Neural cell (in vitro differentiated cells): ENCODE data around the gene ZG16B. TPM values are rescaled to one million over a fixed set of nuclear protein-coding genes. Genes with fewer than 3 reads are reported as not detected.

Source experiments
- H2AFZ ChIP-seq: fragments of 200-600, 300-800 bp; sonication (generic), shearing (Covaris generic); 2 replicates; pipeline ENCODE4 v1.6.0; 2014; ENCODE audit warnings: low read depth, mild to moderate bottlenecking, antibody characterized with exemption, low read length, moderate library complexity
- H3F3A ChIP-seq: fragments of 200-600 bp; shearing (Covaris generic); 2 replicates; pipeline ENCODE4 v1.6.1; 2016; ENCODE audit warnings: mild to moderate bottlenecking, moderate library complexity, mixed read lengths, antibody characterized with exemption, low read length; ENCODE audit not compliant: insufficient read depth, poor library complexity, severe bottlenecking
- H3K27ac ChIP-seq: fragments of 200-600, 300-800 bp; sonication (generic), shearing (Covaris generic); 2 replicates; pipeline ENCODE4 v1.5.1; 2014; ENCODE audit warnings: mild to moderate bottlenecking, low read length, moderate library complexity
- H3K27me3 ChIP-seq: fragments of 300-800, 200-600 bp; sonication (generic), shearing (Covaris generic); 2 replicates; pipeline ENCODE4 v1.6.0; 2014; ENCODE audit warnings: mild to moderate bottlenecking, low read depth, low read length, moderate library complexity; ENCODE audit not compliant: insufficient read depth
- H3K36me3 ChIP-seq: fragments of 300-800, 200-600 bp; sonication (generic), shearing (Covaris generic); 2 replicates; pipeline ENCODE4 v1.5.1; 2014; ENCODE audit warnings: mild to moderate bottlenecking, antibody characterized with exemption, low read length, moderate library complexity; ENCODE audit not compliant: insufficient read depth
- H3K4me2 ChIP-seq: fragments of 300-800, 200-600 bp; sonication (generic), shearing (Covaris generic); 2 replicates; pipeline ENCODE4 v1.6.0; 2014; ENCODE audit warnings: mild to moderate bottlenecking, low read length
- H3K4me3 ChIP-seq: fragments of 300-800, 200-600 bp; sonication (generic), shearing (Covaris generic); 2 replicates; pipeline ENCODE4 v1.5.1; 2014; ENCODE audit warnings: mild to moderate bottlenecking, low read length, moderate library complexity
- H3K79me2 ChIP-seq: fragments of 200-600 bp; shearing (Covaris generic); replicated peaks from 2 replicates; pipeline ENCODE4 v1.6.0; 2014; ENCODE audit warnings: mild to moderate bottlenecking, low read length, moderate library complexity; ENCODE audit not compliant: insufficient read depth
- H3K9ac ChIP-seq: fragments of 300-800, 200-600 bp; sonication (generic), shearing (Covaris generic); 2 replicates; pipeline ENCODE4 v1.6.1; 2016; ENCODE audit warnings: mild to moderate bottlenecking, low read length, mixed read lengths
- H3K9me2 ChIP-seq: fragments of 200-600 bp; shearing (Covaris generic); 2 replicates; pipeline ENCODE4 v1.6.1; 2016; ENCODE audit warnings: mild to moderate bottlenecking, low read length, mixed read lengths; ENCODE audit not compliant: insufficient read depth
- H3K9me3 ChIP-seq: fragments of 200-600, 300-800 bp; sonication (generic), shearing (Covaris generic); 2 replicates; pipeline ENCODE4 v1.6.1; 2016; ENCODE audit warnings: mild to moderate bottlenecking, mixed run types, low read length, moderate library complexity, mixed read lengths
- H4K20me1 ChIP-seq: fragments of 200-600 bp; shearing (Covaris generic); 2 replicates; pipeline ENCODE4 v1.6.1; 2016; ENCODE audit warnings: mild to moderate bottlenecking, mixed run types; ENCODE audit not compliant: insufficient read depth
- EP300 ChIP-seq: fragments of 450-650 bp; conservative IDR thresholded peaks from 2 replicates; pipeline ENCODE4 v1.6.1; 2014; ENCODE audit warnings: antibody characterized with exemption, mild to moderate bottlenecking, moderate library complexity; ENCODE audit not compliant: poor library complexity, severe bottlenecking
- EZH2 ChIP-seq: fragments of 200-600, 300-800 bp; shearing (Covaris generic), sonication (generic); IDR thresholded peaks from 2 replicates; pipeline ENCODE4 v1.6.1; 2014; ENCODE audit warnings: antibody characterized with exemption, low read length, borderline replicate concordance, mild to moderate bottlenecking; ENCODE audit not compliant: insufficient read depth, poor library complexity, severe bottlenecking
- MXI1 ChIP-seq: fragments of 450-650 bp; conservative IDR thresholded peaks from 2 replicates; pipeline ENCODE4 v1.6.1; 2014; ENCODE audit warnings: antibody characterized with exemption, mild to moderate bottlenecking; ENCODE audit not compliant: poor library complexity, severe bottlenecking
- POLR2AphosphoS5 ChIP-seq: IDR thresholded peaks from 2 replicates; pipeline ENCODE4 v1.6.1; 2012
- RAD21 ChIP-seq: fragments of 450-650 bp; conservative IDR thresholded peaks from 2 replicates; pipeline ENCODE4 v1.6.1; 2014; ENCODE audit warnings: antibody characterized with exemption, mild to moderate bottlenecking, moderate library complexity
- SMC3 ChIP-seq: fragments of 450-650 bp; conservative IDR thresholded peaks from 2 replicates; pipeline ENCODE4 v1.6.1; 2014; ENCODE audit warnings: antibody characterized with exemption, mild to moderate bottlenecking, moderate library complexity; ENCODE audit not compliant: poor library complexity
- TAF1 ChIP-seq: IDR thresholded peaks from 2 replicates; pipeline ENCODE4 v1.6.1; 2012; ENCODE audit warnings: low read depth
- polyA plus RNA-seq: library from polyadenylated mRNA; depleted of rRNA; stranded (reverse); fragments of >200 nt; gene quantifications from 2 replicates; pipeline ENCODE4 v1.2.3, GENCODE V29; 2014
- TF ChIP-seq, protein P1 (sequence below): fragments of 450-650 bp; IDR thresholded peaks from 2 replicates; pipeline ENCODE4 v1.5.1; 2014; ENCODE audit warnings: antibody characterized with exemption, mild to moderate bottlenecking, moderate library complexity; ENCODE audit not compliant: poor library complexity, severe bottlenecking
- TF ChIP-seq, protein P2 (sequence below): IDR thresholded peaks from 2 replicates; pipeline ENCODE4 v1.6.1; 2012; ENCODE audit warnings: borderline replicate concordance

The ZG16B gene
- polyA plus RNA-seq, 1 donor from 2014 or later, result not detected

DNA sequence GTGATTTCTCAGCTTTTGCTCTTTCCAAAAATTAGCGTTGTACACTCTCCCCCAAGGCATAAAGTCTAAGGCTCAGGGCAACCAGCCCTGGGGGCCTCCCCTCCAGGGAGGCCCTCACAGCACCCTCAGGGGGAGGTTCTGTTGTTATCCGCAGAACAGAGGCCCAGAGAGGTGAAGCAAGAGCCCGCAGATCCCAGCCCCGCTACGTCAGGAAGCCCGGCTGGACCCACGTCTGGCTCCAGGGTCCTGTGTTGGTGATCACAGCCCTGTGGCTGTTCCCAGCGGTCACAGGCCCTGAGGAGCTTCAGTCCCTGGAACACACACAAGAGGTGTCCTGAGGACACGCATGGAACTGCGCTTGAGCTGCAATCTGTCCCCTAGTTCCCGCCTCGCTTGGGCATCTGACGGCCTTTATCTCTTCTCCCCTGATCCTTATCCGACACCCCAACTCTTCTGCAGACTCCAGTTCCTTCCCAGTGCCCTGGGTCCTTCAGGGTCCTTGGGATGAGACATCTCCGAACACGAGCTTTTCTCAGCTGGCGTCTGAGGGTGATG is 1.1 kb upstream of the ZG16B start:
- no peak overlapping the region for H3K9ac ChIP-seq
- no peaks in the 10 kb centered on the region for H3K9me2 ChIP-seq
- H3K4me2 ChIP-seq, result no peak overlapping the region
- H3K36me3 ChIP-seq, result no peaks in the 10 kb centered on the region
- no peak overlapping the region for H2AFZ ChIP-seq
- no peak overlapping the region for H3K27ac ChIP-seq
- no peak for TF ChIP-seq SMC3
- no peak for TF ChIP-seq EP300
- TF ChIP-seq TAF1, result no peak
- TF ChIP-seq, protein P1, sequence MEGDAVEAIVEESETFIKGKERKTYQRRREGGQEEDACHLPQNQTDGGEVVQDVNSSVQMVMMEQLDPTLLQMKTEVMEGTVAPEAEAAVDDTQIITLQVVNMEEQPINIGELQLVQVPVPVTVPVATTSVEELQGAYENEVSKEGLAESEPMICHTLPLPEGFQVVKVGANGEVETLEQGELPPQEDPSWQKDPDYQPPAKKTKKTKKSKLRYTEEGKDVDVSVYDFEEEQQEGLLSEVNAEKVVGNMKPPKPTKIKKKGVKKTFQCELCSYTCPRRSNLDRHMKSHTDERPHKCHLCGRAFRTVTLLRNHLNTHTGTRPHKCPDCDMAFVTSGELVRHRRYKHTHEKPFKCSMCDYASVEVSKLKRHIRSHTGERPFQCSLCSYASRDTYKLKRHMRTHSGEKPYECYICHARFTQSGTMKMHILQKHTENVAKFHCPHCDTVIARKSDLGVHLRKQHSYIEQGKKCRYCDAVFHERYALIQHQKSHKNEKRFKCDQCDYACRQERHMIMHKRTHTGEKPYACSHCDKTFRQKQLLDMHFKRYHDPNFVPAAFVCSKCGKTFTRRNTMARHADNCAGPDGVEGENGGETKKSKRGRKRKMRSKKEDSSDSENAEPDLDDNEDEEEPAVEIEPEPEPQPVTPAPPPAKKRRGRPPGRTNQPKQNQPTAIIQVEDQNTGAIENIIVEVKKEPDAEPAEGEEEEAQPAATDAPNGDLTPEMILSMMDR, result no peak
- no peak for TF ChIP-seq RAD21
- TF ChIP-seq, protein P2, sequence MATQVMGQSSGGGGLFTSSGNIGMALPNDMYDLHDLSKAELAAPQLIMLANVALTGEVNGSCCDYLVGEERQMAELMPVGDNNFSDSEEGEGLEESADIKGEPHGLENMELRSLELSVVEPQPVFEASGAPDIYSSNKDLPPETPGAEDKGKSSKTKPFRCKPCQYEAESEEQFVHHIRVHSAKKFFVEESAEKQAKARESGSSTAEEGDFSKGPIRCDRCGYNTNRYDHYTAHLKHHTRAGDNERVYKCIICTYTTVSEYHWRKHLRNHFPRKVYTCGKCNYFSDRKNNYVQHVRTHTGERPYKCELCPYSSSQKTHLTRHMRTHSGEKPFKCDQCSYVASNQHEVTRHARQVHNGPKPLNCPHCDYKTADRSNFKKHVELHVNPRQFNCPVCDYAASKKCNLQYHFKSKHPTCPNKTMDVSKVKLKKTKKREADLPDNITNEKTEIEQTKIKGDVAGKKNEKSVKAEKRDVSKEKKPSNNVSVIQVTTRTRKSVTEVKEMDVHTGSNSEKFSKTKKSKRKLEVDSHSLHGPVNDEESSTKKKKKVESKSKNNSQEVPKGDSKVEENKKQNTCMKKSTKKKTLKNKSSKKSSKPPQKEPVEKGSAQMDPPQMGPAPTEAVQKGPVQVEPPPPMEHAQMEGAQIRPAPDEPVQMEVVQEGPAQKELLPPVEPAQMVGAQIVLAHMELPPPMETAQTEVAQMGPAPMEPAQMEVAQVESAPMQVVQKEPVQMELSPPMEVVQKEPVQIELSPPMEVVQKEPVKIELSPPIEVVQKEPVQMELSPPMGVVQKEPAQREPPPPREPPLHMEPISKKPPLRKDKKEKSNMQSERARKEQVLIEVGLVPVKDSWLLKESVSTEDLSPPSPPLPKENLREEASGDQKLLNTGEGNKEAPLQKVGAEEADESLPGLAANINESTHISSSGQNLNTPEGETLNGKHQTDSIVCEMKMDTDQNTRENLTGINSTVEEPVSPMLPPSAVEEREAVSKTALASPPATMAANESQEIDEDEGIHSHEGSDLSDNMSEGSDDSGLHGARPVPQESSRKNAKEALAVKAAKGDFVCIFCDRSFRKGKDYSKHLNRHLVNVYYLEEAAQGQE, result no peak
- TF ChIP-seq EZH2, result no peak
- H3K79me2 ChIP-seq, result no peaks in the 10 kb centered on the region
- H3K27me3 ChIP-seq, result no peaks in the 10 kb centered on the region
- no peaks in the 10 kb centered on the region for H3F3A ChIP-seq
- H3K4me3 ChIP-seq, result no peak overlapping the region
- no peaks in the 10 kb centered on the region for H3K9me3 ChIP-seq
- H4K20me1 ChIP-seq, result no peaks in the 10 kb centered on the region

DNA sequence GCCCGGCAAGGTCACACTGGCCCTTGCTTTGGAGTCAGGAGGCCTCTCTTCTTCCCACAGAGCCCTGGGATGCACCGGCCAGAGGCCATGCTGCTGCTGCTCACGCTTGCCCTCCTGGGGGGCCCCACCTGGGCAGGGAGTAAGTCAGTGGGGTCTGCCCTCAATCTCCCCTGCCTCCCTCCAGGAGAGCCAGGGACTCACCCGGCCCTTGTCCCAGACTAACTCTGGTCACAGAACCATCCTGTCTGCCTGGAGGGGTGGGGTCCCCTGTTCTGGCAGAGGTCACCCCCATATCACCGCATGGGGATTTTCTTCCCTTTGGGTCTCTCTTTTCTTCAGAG is 222 bp downstream of the ZG16B start:
- no peaks in the 10 kb centered on the region for H3F3A ChIP-seq
- TF ChIP-seq, protein P1, result no peak
- TF ChIP-seq MXI1, result no peak
- TF ChIP-seq, protein P2, result no peak
- TF ChIP-seq SMC3, result no peak
- TF ChIP-seq TAF1, result no peak
- TF ChIP-seq RAD21, result no peak
- no peak for TF ChIP-seq EP300
- no peak for TF ChIP-seq POLR2AphosphoS5
- TF ChIP-seq EZH2, result no peak
- no peak overlapping the region for H3K4me2 ChIP-seq
- H3K9ac ChIP-seq, result no peak overlapping the region
- no peak overlapping the region for H2AFZ ChIP-seq
- no peaks in the 10 kb centered on the region for H3K79me2 ChIP-seq
- no peaks in the 10 kb centered on the region for H3K27me3 ChIP-seq
- no peaks in the 10 kb centered on the region for H3K36me3 ChIP-seq
- H3K4me3 ChIP-seq, result no peak overlapping the region
- no peaks in the 10 kb centered on the region for H3K9me3 ChIP-seq
- H4K20me1 ChIP-seq, result no peaks in the 10 kb centered on the region
- H3K27ac ChIP-seq, result no peak overlapping the region
- no peaks in the 10 kb centered on the region for H3K9me2 ChIP-seq
